ENCODE data around the gene MYLK. TPM values are rescaled to one million over a fixed set of nuclear protein-coding genes. Genes with fewer than 3 reads are reported as not detected.
A peak's percentile ranks its signal among the peaks of the same experiment; 100 is the strongest.

Gene MYLK
- total RNA-seq, 1 donor from 2014 or later, result 50.5 TPM

- H3K36me3 Mint-ChIP-seq (ENCODE audit: low read depth, unreplicated experiment), result peaks cover 59% of the 10 kb centered on the region
- peak overlapping the region; percentile 9 for H3K4me3 ChIP-seq (ENCODE audit: insufficient read depth, low read depth, low read length)
- peak overlapping the region; percentile 46 for H3K9ac ChIP-seq (ENCODE audit: low read length)
- H3K27me3 Mint-ChIP-seq (ENCODE audit: low read depth, unreplicated experiment), result no peaks in the 10 kb centered on the region
- peaks cover 34% of the 10 kb centered on the region for H3K36me3 ChIP-seq (ENCODE audit: insufficient read depth, low read length)
- H3K4me2 ChIP-seq (ENCODE audit: low read length), result peak overlapping the region; percentile 74
- peaks cover 5% of the 10 kb centered on the region for H3K9me3 Mint-ChIP-seq (ENCODE audit: unreplicated experiment)
- H3K4me1 Mint-ChIP-seq (ENCODE audit: low read depth, unreplicated experiment), result peaks cover 30% of the 10 kb centered on the region
- H3K27me3 ChIP-seq (ENCODE audit: insufficient read depth, low read length), result no peaks in the 10 kb centered on the region
- no peaks in the 10 kb centered on the region for H4K20me1 ChIP-seq (ENCODE audit: insufficient read depth, low read length)
- H3K79me2 ChIP-seq (ENCODE audit: insufficient read depth, low read length), result no peaks in the 10 kb centered on the region
- DNase-seq (ENCODE audit: low read depth) (peak; percentile 98), FAIRE-seq (peak; percentile 72)
- peak overlapping the region; percentile 65 for H3K27ac ChIP-seq (ENCODE audit: low read depth, low read length)
- H3K4me1 ChIP-seq (ENCODE audit: insufficient read depth, low read length), result peaks cover 35% of the 10 kb centered on the region
- no peak for TF ChIP-seq EZH2 (IDR thresholded peaks at IDR 0.05; ENCODE audit: insufficient read depth, low read length)
- no peak for TF ChIP-seq CTCF (IDR thresholded peaks at IDR 0.05; ENCODE audit: insufficient read depth, low read depth, low read length)
- H3K27ac Mint-ChIP-seq (ENCODE audit: unreplicated experiment), result peak overlapping the region; percentile 89
- H3K4me3 Mint-ChIP-seq (ENCODE audit: unreplicated experiment), result no peak overlapping the region
- peaks cover 5% of the 10 kb centered on the region for H3K9me3 ChIP-seq (ENCODE audit: insufficient read depth, low read depth, low read length)
- H2AFZ ChIP-seq (ENCODE audit: low read depth, low read length), result no peak overlapping the region
These were observed 223.2 kb downstream of the MYLK start for GRCh38 chr3:123660900-123661299.

GRCh38 chr3:123660141-123660675, 223.9 kb downstream of the MYLK start:
- DNase-seq (ENCODE audit: low read depth), result no peak
- TF ChIP-seq CTCF (IDR thresholded peaks at IDR 0.05; ENCODE audit: insufficient read depth, low read depth, low read length) (no peak), EZH2 (IDR thresholded peaks at IDR 0.05; ENCODE audit: insufficient read depth, low read length) (no peak)
- Histone ChIP-seq H3K4me3 (ENCODE audit: insufficient read depth, low read depth, low read length) (no peak overlapping the region), H3K79me2 (ENCODE audit: insufficient read depth, low read length) (no peaks in the 10 kb centered on the region), H3K36me3 (ENCODE audit: insufficient read depth, low read length) (peaks cover 27% of the 10 kb centered on the region), H3K27me3 (ENCODE audit: insufficient read depth, low read length) (no peaks in the 10 kb centered on the region), H3K9ac (ENCODE audit: low read length) (peak overlapping the region; percentile 46), H2AFZ (ENCODE audit: low read depth, low read length) (no peak overlapping the region), H3K4me2 (ENCODE audit: low read length) (peak overlapping the region; percentile 74), H3K9me3 (ENCODE audit: insufficient read depth, low read depth, low read length) (peaks cover 5% of the 10 kb centered on the region), H3K4me1 (ENCODE audit: insufficient read depth, low read length) (peaks cover 35% of the 10 kb centered on the region), H3K27ac (ENCODE audit: low read depth, low read length) (peak overlapping the region; percentile 65), H4K20me1 (ENCODE audit: insufficient read depth, low read length) (no peaks in the 10 kb centered on the region)
- H3K9me3 Mint-ChIP-seq (ENCODE audit: unreplicated experiment), result peaks cover 5% of the 10 kb centered on the region
- no peaks in the 10 kb centered on the region for H3K27me3 Mint-ChIP-seq (ENCODE audit: low read depth, unreplicated experiment)
- peaks cover 30% of the 10 kb centered on the region for H3K4me1 Mint-ChIP-seq (ENCODE audit: low read depth, unreplicated experiment)
- no peak for FAIRE-seq
- H3K27ac Mint-ChIP-seq (ENCODE audit: unreplicated experiment), result peak overlapping the region; percentile 16
- H3K36me3 Mint-ChIP-seq (ENCODE audit: low read depth, unreplicated experiment), result peaks cover 63% of the 10 kb centered on the region
- H3K4me3 Mint-ChIP-seq (ENCODE audit: unreplicated experiment), result no peak overlapping the region

- FAIRE-seq (no peak), DNase-seq (ENCODE audit: low read depth) (no peak)
- Mint-ChIP-seq H3K9me3 (ENCODE audit: unreplicated experiment) (peaks cover 5% of the 10 kb centered on the region), H3K4me3 (ENCODE audit: unreplicated experiment) (no peak overlapping the region), H3K36me3 (ENCODE audit: low read depth, unreplicated experiment) (peaks cover 62% of the 10 kb centered on the region), H3K27ac (ENCODE audit: unreplicated experiment) (no peak overlapping the region), H3K4me1 (ENCODE audit: low read depth, unreplicated experiment) (peaks cover 26% of the 10 kb centered on the region), H3K27me3 (ENCODE audit: low read depth, unreplicated experiment) (no peaks in the 10 kb centered on the region)
- no peaks in the 10 kb centered on the region for H4K20me1 ChIP-seq (ENCODE audit: insufficient read depth, low read length)
- no peaks in the 10 kb centered on the region for H3K79me2 ChIP-seq (ENCODE audit: insufficient read depth, low read length)
- H3K36me3 ChIP-seq (ENCODE audit: insufficient read depth, low read length), result peaks cover 27% of the 10 kb centered on the region
- H2AFZ ChIP-seq (ENCODE audit: low read depth, low read length), result no peak overlapping the region
- H3K9ac ChIP-seq (ENCODE audit: low read length), result no peak overlapping the region
- no peak overlapping the region for H3K4me3 ChIP-seq (ENCODE audit: insufficient read depth, low read depth, low read length)
- TF ChIP-seq EZH2 (IDR thresholded peaks at IDR 0.05; ENCODE audit: insufficient read depth, low read length), result no peak
- no peak for TF ChIP-seq CTCF (IDR thresholded peaks at IDR 0.05; ENCODE audit: insufficient read depth, low read depth, low read length)
- no peak overlapping the region for H3K27ac ChIP-seq (ENCODE audit: low read depth, low read length)
- peaks cover 5% of the 10 kb centered on the region for H3K9me3 ChIP-seq (ENCODE audit: insufficient read depth, low read depth, low read length)
- H3K4me1 ChIP-seq (ENCODE audit: insufficient read depth, low read length), result peaks cover 36% of the 10 kb centered on the region
- H3K27me3 ChIP-seq (ENCODE audit: insufficient read depth, low read length), result no peaks in the 10 kb centered on the region
- H3K4me2 ChIP-seq (ENCODE audit: low read length), result no peak overlapping the region
These were observed 225.3 kb downstream of the MYLK start for GRCh38 chr3:123658852-123659206.

Data from astrocyte (in vitro differentiated cells and primary cell).